ENCODE results near the gene PLPP6. TPM values are rescaled to one million over a fixed set of nuclear protein-coding genes. Genes with fewer than 3 reads are reported as not detected.
"Not testable (repeated sequence)": the region's sequence is repeated elsewhere in the genome, so short reads cannot be mapped to it uniquely, and the experiment has no call there.

PLPP6 gene
- total RNA-seq, 1 experiment from 2014 or later, result 1.8 TPM

DNA sequence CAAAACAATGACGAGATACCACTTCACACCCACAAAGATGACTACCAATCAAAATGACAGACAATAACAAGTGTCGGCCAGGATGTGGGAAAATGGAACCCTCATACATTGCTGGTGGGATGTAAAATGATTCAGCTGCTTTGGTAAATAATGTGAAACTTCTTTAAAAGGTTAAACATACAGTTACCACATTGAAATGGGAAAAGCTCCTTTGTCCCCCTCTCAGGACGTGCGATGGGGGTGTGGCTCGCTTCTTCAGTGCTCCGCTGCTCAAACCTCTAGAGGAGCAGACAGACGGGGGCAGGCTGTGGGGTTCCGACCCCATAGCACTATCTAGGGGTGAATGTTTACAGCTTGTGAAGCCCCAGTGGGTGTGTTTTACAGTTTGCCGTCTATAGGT, 8.0 kb upstream of the PLPP6 start:
- POLR2A ChIA-PET, result no interaction called here
- Histone ChIP-seq H3K27me3 (ENCODE audit: control insufficient read depth, insufficient read depth, low read length) (no peaks in the 10 kb centered on the region), H3K4me1 (ENCODE audit: control insufficient read depth, insufficient read depth, low read length) (no peaks in the 10 kb centered on the region), H3K36me3 (ENCODE audit: control insufficient read depth, insufficient read depth, low read length) (no peaks in the 10 kb centered on the region), H3K4me3 (ENCODE audit: low read depth in 2 of 2, low read length in 2 of 2) (no peak overlapping the region), H3K9me3 (ENCODE audit: control insufficient read depth, insufficient read depth, low read depth, low read length) (no peaks in the 10 kb centered on the region), H3K27ac (ENCODE audit: low read length) (no peak overlapping the region)
- ATAC-seq (no peak), DNase-seq (ENCODE audit: low read depth, low spot score) (no peak)
- in situ Hi-C loops (cut with HindIII; ENCODE audit: low pct_unique_long_range_greater_than_20kb, low sequenced_read_pairs), result no loop called here
- TF ChIP-seq SIN3A (IDR thresholded peaks at IDR 0.05; ENCODE audit: borderline replicate concordance, insufficient read depth, low read depth, low read length), result no peak
- TF ChIP-seq POLR2AphosphoS5 (IDR thresholded peaks at IDR 0.05; ENCODE audit: low read depth, low read length), result no peak
- TF ChIP-seq REST (IDR thresholded peaks at IDR 0.05; ENCODE audit: insufficient read depth in 1 of 2, low read depth in 2 of 2, low read length in 1 of 2), result no peak
- TF ChIP-seq TCF7L2 (IDR thresholded peaks at IDR 0.05; ENCODE audit: low read depth, low read length), result no peak
- TF ChIP-seq, protein P1, sequence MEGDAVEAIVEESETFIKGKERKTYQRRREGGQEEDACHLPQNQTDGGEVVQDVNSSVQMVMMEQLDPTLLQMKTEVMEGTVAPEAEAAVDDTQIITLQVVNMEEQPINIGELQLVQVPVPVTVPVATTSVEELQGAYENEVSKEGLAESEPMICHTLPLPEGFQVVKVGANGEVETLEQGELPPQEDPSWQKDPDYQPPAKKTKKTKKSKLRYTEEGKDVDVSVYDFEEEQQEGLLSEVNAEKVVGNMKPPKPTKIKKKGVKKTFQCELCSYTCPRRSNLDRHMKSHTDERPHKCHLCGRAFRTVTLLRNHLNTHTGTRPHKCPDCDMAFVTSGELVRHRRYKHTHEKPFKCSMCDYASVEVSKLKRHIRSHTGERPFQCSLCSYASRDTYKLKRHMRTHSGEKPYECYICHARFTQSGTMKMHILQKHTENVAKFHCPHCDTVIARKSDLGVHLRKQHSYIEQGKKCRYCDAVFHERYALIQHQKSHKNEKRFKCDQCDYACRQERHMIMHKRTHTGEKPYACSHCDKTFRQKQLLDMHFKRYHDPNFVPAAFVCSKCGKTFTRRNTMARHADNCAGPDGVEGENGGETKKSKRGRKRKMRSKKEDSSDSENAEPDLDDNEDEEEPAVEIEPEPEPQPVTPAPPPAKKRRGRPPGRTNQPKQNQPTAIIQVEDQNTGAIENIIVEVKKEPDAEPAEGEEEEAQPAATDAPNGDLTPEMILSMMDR (IDR thresholded peaks at IDR 0.05), result no peak
- no TSS peak for BruUV-seq (replicated peaks)
- CTCF ChIA-PET, result no interaction called here
- intact Hi-C loops (cut with micrococcal nuclease; ENCODE audit: unreplicated experiment), result no loop called here

DNA sequence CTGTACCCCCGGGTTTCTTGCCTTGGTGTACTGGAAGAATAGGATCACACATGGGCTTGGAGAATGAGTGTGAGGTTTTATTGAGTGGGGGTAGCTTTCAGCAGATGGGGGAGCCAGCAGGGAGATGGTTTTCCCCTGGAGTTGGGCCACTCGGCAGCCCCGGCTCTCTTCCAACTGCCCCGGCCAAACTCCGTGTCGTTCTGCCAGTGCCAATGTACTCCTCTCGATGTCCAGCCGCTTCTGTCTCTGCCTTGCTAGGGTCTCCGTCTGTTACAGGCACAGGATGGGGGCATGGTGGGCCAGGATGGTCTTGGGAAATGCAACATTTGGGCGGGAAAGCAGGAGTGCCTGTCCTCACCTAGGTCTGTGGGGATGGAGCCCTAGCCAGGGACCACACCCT, 7.6 kb upstream of the PLPP6 start:
- Histone ChIP-seq H3K4me1 (ENCODE audit: control insufficient read depth, insufficient read depth, low read length) (no peaks in the 10 kb centered on the region), H3K27me3 (ENCODE audit: control insufficient read depth, insufficient read depth, low read length) (no peaks in the 10 kb centered on the region), H3K9me3 (ENCODE audit: control insufficient read depth, insufficient read depth, low read depth, low read length) (no peaks in the 10 kb centered on the region), H3K27ac (ENCODE audit: low read length) (no peak overlapping the region), H3K36me3 (ENCODE audit: control insufficient read depth, insufficient read depth, low read length) (no peaks in the 10 kb centered on the region), H3K4me3 (ENCODE audit: low read depth in 2 of 2, low read length in 2 of 2) (no peak overlapping the region)
- BruUV-seq (replicated peaks), result no TSS peak
- DNase-seq (ENCODE audit: low read depth, low spot score) (no peak), ATAC-seq (no peak)
- in situ Hi-C loops (cut with HindIII; ENCODE audit: low pct_unique_long_range_greater_than_20kb, low sequenced_read_pairs) (no loop called here), intact Hi-C loops (cut with micrococcal nuclease; ENCODE audit: unreplicated experiment) (no loop called here)
- POLR2A ChIA-PET, result no interaction called here
- CTCF ChIA-PET, result no interaction called here
- TF ChIP-seq SIN3A (IDR thresholded peaks at IDR 0.05; ENCODE audit: borderline replicate concordance, insufficient read depth, low read depth, low read length) (no peak), TCF7L2 (IDR thresholded peaks at IDR 0.05; ENCODE audit: low read depth, low read length) (no peak), REST (IDR thresholded peaks at IDR 0.05; ENCODE audit: insufficient read depth in 1 of 2, low read depth in 2 of 2, low read length in 1 of 2) (no peak)

GRCh38 chr9:4656196-4656595, 5.9 kb upstream of the PLPP6 start:
- H3K4me3 ChIP-seq (ENCODE audit: low read depth in 2 of 2, low read length in 2 of 2); POLR2A ChIA-PET; ATAC-seq; H3K27ac ChIP-seq (ENCODE audit: low read length); BruUV-seq (replicated peaks); H3K36me3 ChIP-seq (ENCODE audit: control insufficient read depth, insufficient read depth, low read length); H3K9me3 ChIP-seq (ENCODE audit: control insufficient read depth, insufficient read depth, low read depth, low read length); H3K27me3 ChIP-seq (ENCODE audit: control insufficient read depth, insufficient read depth, low read length); CTCF ChIA-PET; DNase-seq (ENCODE audit: low read depth, low spot score); in situ Hi-C loops (cut with HindIII; ENCODE audit: low pct_unique_long_range_greater_than_20kb, low sequenced_read_pairs); intact Hi-C loops (cut with micrococcal nuclease; ENCODE audit: unreplicated experiment); H3K4me1 ChIP-seq (ENCODE audit: control insufficient read depth, insufficient read depth, low read length): not testable (repeated sequence)
